A673 (cell line): Measurements from ENCODE around the gene CNOT10. TPM values are rescaled to one million over a fixed set of nuclear protein-coding genes. Genes with fewer than 3 reads are reported as not detected.

Source experiments
- BruUV-seq: library from RNA; stranded (reverse); fragments of 400-500 nt; replicated peaks from 2 replicates; lab custom pipeline; 2021; lab: Mats Ljungman, UMichigan
- CTCF ChIA-PET: fragments of 300-600 bp; sonication (Branson Sonifier 250); formaldehyde crosslinking; loops from one replicate; lab custom pipeline; 2022; ENCODE audit warnings: antibody characterized with exemption; lab: Charles Lee
- POLR2A ChIA-PET: fragments of 300-600 bp; sonication (Branson Sonifier 250); formaldehyde crosslinking; loops from one replicate; lab custom pipeline; 2022; ENCODE audit warnings: antibody characterized with exemption; ENCODE audit not compliant: low non-redundant PET; lab: Charles Lee
- DNase-seq: peaks from one replicate; pipeline ENCODE4 v3.0.0-alpha.2; 2015; ENCODE audit warnings: low spot score
- H3K27ac ChIP-seq: fragments of 200-600 bp; sonication (generic); 2 replicates; pipeline ENCODE4 v1.5.1; 2016; ENCODE audit warnings: mixed run types, low read depth, mild to moderate bottlenecking, mixed read lengths, antibody characterized with exemption, low read length; ENCODE audit not compliant: poor library complexity, severe bottlenecking
- H3K27me3 ChIP-seq: fragments of 200-600 bp; sonication (generic); replicated peaks from 2 replicates; pipeline ENCODE4 v1.6.1; 2017; ENCODE audit warnings: mixed run types, low read depth, mild to moderate bottlenecking, mixed read lengths, antibody characterized with exemption, low read length; ENCODE audit not compliant: insufficient read depth, poor library complexity
- H3K36me3 ChIP-seq: fragments of 200-600 bp; sonication (generic); 2 replicates; pipeline ENCODE4 v1.6.1; 2016; ENCODE audit warnings: mixed run types, mild to moderate bottlenecking, mixed read lengths, antibody characterized with exemption, low read length; ENCODE audit not compliant: insufficient read depth, poor library complexity, severe bottlenecking
- H3K4me1 ChIP-seq: fragments of 200-600 bp; sonication (generic); 2 replicates; pipeline ENCODE4 v1.6.1; 2017; ENCODE audit warnings: mixed run types, mild to moderate bottlenecking, mixed read lengths, antibody characterized with exemption, low read length; ENCODE audit not compliant: insufficient read depth, poor library complexity, severe bottlenecking
- H3K4me3 ChIP-seq: fragments of 200-600 bp; sonication (generic); 2 replicates; pipeline ENCODE4 v1.5.1; 2016; ENCODE audit warnings: low read depth, mixed run types, mild to moderate bottlenecking, mixed read lengths, low read length; ENCODE audit not compliant: poor library complexity, severe bottlenecking
- H3K9me3 ChIP-seq: fragments of 200-600 bp; sonication (generic); 2 replicates; pipeline ENCODE4 v1.6.1; 2016; ENCODE audit warnings: mixed run types, low read depth, mild to moderate bottlenecking, mixed read lengths, antibody characterized with exemption, low read length; ENCODE audit not compliant: poor library complexity, severe bottlenecking
- EZH2 ChIP-seq: fragments of 200-600 bp; sonication (generic); IDR thresholded peaks from 2 replicates; pipeline ENCODE4 v1.6.1; 2017; ENCODE audit warnings: borderline replicate concordance, low read depth, mild to moderate bottlenecking, mixed read lengths, antibody characterized with exemption, low read length; ENCODE audit not compliant: poor library complexity, severe bottlenecking
- intact Hi-C: fragments of 100-400 bp; cut with micrococcal nuclease; formaldehyde crosslinking; loops from one replicate; pipeline ENCODE4 v1.10.0; 2022; ENCODE audit not compliant: unreplicated experiment
- total RNA-seq: library from RNA; stranded (reverse); gene quantifications from 2 replicates; pipeline ENCODE4 v1.2.3, GENCODE V29; 2021
- TF ChIP-seq, protein P1 (sequence below): fragments of 300-800, 200-600 bp; sonication (generic); conservative IDR thresholded peaks from 2 replicates; pipeline ENCODE4 v1.5.1; 2017; ENCODE audit warnings: low read depth, mild to moderate bottlenecking, antibody characterized with exemption, low read length, moderate library complexity, mixed read lengths

CNOT10 gene
- total RNA-seq, 1 experiment from 2014 or later: 47.8 TPM

DNA sequence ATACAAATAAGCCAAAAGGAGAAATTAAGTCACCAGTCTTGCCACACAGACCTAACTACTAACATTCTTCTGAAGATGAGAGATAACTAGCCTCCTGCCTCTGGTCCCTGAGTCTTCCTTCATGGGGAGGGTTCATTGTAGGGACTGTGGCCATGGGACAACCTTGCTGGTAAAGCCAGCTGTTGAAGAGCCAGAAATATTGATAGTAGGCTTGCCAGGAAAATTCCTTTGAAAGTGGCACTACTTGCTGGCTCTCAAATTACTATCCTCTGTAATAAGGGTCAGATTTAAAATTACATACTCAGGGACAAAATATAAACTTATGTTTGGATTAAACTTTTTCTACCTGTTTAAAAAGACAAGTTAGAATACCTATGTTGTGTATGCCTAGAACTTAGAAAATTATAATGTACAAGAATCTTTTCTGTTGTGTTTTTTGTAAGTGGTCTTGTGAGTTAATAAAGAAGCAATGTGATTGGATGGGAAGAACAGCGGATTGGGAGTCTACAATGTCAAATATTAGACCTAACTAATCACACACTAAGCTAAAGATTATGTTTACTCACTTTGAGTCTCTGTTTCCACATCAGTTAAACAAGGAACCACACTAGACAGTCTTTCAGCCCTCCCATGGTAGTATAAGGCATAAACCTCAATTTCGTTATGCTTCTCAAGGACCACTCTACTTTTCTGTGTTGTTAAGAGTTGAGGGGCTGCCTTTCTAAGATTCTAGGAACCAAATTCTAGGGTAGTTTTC is 72.8 kb downstream of the CNOT10 start:
- BruUV-seq: no TSS peak
- Histone ChIP-seq H3K4me1 (no peaks in the 10 kb centered on the region), H3K27me3 (no peaks in the 10 kb centered on the region), H3K36me3 (peaks cover 9% of the 10 kb centered on the region), H3K9me3 (no peaks in the 10 kb centered on the region), H3K4me3 (no peak overlapping the region), H3K27ac (no peak overlapping the region)
- DNase-seq: no peak
- TF ChIP-seq EZH2: no peak
- TF ChIP-seq, protein P1, sequence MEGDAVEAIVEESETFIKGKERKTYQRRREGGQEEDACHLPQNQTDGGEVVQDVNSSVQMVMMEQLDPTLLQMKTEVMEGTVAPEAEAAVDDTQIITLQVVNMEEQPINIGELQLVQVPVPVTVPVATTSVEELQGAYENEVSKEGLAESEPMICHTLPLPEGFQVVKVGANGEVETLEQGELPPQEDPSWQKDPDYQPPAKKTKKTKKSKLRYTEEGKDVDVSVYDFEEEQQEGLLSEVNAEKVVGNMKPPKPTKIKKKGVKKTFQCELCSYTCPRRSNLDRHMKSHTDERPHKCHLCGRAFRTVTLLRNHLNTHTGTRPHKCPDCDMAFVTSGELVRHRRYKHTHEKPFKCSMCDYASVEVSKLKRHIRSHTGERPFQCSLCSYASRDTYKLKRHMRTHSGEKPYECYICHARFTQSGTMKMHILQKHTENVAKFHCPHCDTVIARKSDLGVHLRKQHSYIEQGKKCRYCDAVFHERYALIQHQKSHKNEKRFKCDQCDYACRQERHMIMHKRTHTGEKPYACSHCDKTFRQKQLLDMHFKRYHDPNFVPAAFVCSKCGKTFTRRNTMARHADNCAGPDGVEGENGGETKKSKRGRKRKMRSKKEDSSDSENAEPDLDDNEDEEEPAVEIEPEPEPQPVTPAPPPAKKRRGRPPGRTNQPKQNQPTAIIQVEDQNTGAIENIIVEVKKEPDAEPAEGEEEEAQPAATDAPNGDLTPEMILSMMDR: no peak
- intact Hi-C loops: no loop called here
- ChIA-PET POLR2A (no interaction called here), CTCF (no interaction called here)

DNA sequence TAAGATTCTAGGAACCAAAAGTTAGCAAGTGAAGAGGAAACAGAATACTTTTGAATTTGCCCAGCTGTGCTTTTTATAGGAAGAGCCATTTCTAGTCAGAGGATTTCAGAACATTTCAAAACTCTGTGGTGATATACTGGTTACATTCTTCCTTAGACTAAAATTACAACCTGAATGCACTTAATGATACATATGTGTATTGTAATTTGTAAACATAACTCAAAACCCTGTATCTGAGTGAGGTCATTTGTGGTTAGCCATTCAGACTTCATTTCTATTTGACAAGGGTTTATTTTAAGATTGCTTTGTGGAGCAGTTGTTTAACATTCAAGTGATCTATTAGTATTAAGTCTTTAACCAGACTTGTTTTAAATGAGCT is 73.4 kb downstream of the CNOT10 start:
- no TSS peak for BruUV-seq
- no peak for DNase-seq
- no peak overlapping the region for H3K27ac ChIP-seq
- intact Hi-C loops: no loop called here
- no peak overlapping the region for H3K4me3 ChIP-seq
- ChIA-PET CTCF (no interaction called here), POLR2A (no interaction called here)
- no peaks in the 10 kb centered on the region for H3K4me1 ChIP-seq
- no peaks in the 10 kb centered on the region for H3K27me3 ChIP-seq
- no peaks in the 10 kb centered on the region for H3K9me3 ChIP-seq
- TF ChIP-seq, protein P1: no peak
- no peak for TF ChIP-seq EZH2
- H3K36me3 ChIP-seq: peaks cover 9% of the 10 kb centered on the region

DNA sequence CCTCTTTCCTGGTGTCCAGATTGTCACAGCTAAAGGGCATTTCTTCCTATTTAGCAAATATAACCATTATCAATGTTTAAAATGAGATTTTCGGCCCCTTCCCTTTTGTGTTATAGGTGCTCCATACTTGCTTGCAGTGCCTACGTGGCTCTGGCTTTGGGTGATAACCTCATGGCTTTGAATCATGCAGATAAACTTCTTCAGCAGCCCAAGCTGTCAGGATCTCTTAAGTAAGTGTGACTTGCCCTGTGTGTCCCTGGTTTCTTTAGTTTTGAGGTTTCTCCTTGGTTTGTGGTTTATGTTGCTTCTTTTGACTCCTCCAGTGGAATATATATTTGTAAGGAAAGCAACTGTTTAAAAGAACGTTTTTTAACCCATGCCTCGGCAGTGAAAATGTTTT is 74.4 kb downstream of the CNOT10 start:
- intact Hi-C loops: no loop called here
- Histone ChIP-seq H3K4me3 (no peak overlapping the region), H3K4me1 (no peaks in the 10 kb centered on the region), H3K27me3 (no peaks in the 10 kb centered on the region), H3K27ac (no peak overlapping the region), H3K9me3 (no peaks in the 10 kb centered on the region), H3K36me3 (peaks cover 9% of the 10 kb centered on the region)
- DNase-seq: no peak
- BruUV-seq: no TSS peak
- TF ChIP-seq EZH2: no peak
- TF ChIP-seq, protein P1: no peak
- ChIA-PET CTCF (no interaction called here), POLR2A (no interaction called here)
